HG03108 (cell line): ENCODE data around the gene NPB.

ENCODE experiments used
- ATAC-seq: cut with Tn5 transposase; IDR thresholded peaks from one replicate; pipeline ENCODE4 v1.9.1; 2021; ENCODE audit warnings: moderate library complexity; ENCODE audit not compliant: unreplicated experiment

Gene NPB

GRCh38 chr17:81910840-81911276 lies 8.8 kb downstream of the NPB start:
- ATAC-seq = peak; percentile 26

GRCh38 chr17:81911277-81911961 lies 9.4 kb downstream of the NPB start, which contains the start of gene PCYT2:
TSS of gene PCYT2 (minus strand) at chr17:81911399. CDS start at chr17:81911355, 44 bp downstream.
- peak; percentile 66 for ATAC-seq

- ATAC-seq = no peak
Observed at GRCh38 chr17:81911969-81912368, 9.9 kb downstream of the NPB start.

GRCh38 chr17:81912441-81913309 lies 10.6 kb downstream of the NPB start:
- no peak for ATAC-seq

- no peak for ATAC-seq
Observed at GRCh38 chr17:81913394-81914102, 11.5 kb downstream of the NPB start.

GRCh38 chr17:81914103-81914850 lies 12.2 kb downstream of the NPB start:
- no peak for ATAC-seq

- ATAC-seq = no peak
Observed at GRCh38 chr17:81915331-81915730, 13.3 kb downstream of the NPB start.

- no peak for ATAC-seq
Observed at GRCh38 chr17:81916234-81917001, 14.4 kb downstream of the NPB start.

GRCh38 chr17:81917565-81918332 lies 15.7 kb downstream of the NPB start, which contains the start of gene SIRT7:
TSS of gene SIRT7 (minus strand) at chr17:81918176. CDS start at chr17:81918131, 45 bp downstream.
- ATAC-seq = peak; percentile 62

GRCh38 chr17:81918333-81918669 lies 16.3 kb downstream of the NPB start:
- ATAC-seq = peak; percentile 10

- ATAC-seq = no peak
Observed at GRCh38 chr17:81918832-81919545, 17.0 kb downstream of the NPB start.

- ATAC-seq = no peak
Observed at GRCh38 chr17:81920612-81921536, 18.8 kb downstream of the NPB start.

- no peak for ATAC-seq
Observed at GRCh38 chr17:81921537-81921862, 19.5 kb downstream of the NPB start.

- ATAC-seq = no peak
Observed at GRCh38 chr17:81921996-81922565, 20.0 kb downstream of the NPB start.

- no peak for ATAC-seq
Observed at GRCh38 chr17:81922566-81923301, 20.7 kb downstream of the NPB start.
